ENCODE data around the gene TLR1.
"Not testable (repeated sequence)": the region's sequence is repeated elsewhere in the genome, so short reads cannot be mapped to it uniquely, and the experiment has no call there.

TLR1 gene

GRCh38 chr4:38804654-38805295 is at the start of gene TLR1:
TSS of gene TLR1 (minus strand) at chr4:38804791. CDS start at chr4:38798831, 5,960 bp downstream.
- peak; percentile 8 for DNase-seq (ENCODE audit: low spot score)

GRCh38 chr4:38846015-38846414 is 41.4 kb upstream of the TLR1 start:
- DNase-seq (ENCODE audit: low spot score), result no peak

GRCh38 chr4:38842994-38843393 is 38.4 kb upstream of the TLR1 start:
- no peak for DNase-seq (ENCODE audit: low spot score)

GRCh38 chr4:38837849-38838248 is 33.3 kb upstream of the TLR1 start:
- DNase-seq (ENCODE audit: low spot score), result no peak

- no peak for DNase-seq (ENCODE audit: low spot score)
These were observed 32.7 kb upstream of the TLR1 start for GRCh38 chr4:38837334-38837733.

- no peak for DNase-seq (ENCODE audit: low spot score)
These were observed 30.0 kb upstream of the TLR1 start for GRCh38 chr4:38834570-38834969.

GRCh38 chr4:38832624-38833528 is 28.3 kb upstream of the TLR1 start:
- DNase-seq (ENCODE audit: low spot score), result no peak

- DNase-seq (ENCODE audit: low spot score), result no peak
These were observed 27.6 kb upstream of the TLR1 start for GRCh38 chr4:38832206-38832605.

- DNase-seq (ENCODE audit: low spot score), result no peak
These were observed 27.1 kb upstream of the TLR1 start for GRCh38 chr4:38831653-38832052.

GRCh38 chr4:38829237-38829636 is 24.6 kb upstream of the TLR1 start:
- DNase-seq (ENCODE audit: low spot score), result no peak

- DNase-seq (ENCODE audit: low spot score), result no peak
These were observed 19.2 kb upstream of the TLR1 start for GRCh38 chr4:38823766-38824165.

GRCh38 chr4:38822748-38823303 is 18.2 kb upstream of the TLR1 start:
- DNase-seq (ENCODE audit: low spot score), result no peak

- no peak for DNase-seq (ENCODE audit: low spot score)
These were observed 17.1 kb upstream of the TLR1 start for GRCh38 chr4:38821739-38822138.

GRCh38 chr4:38820329-38821061 is 15.9 kb upstream of the TLR1 start:
- no peak for DNase-seq (ENCODE audit: low spot score)

GRCh38 chr4:38819569-38819968 is 15.0 kb upstream of the TLR1 start:
- no peak for DNase-seq (ENCODE audit: low spot score)

GRCh38 chr4:38818441-38818976 is 13.9 kb upstream of the TLR1 start:
- no peak for DNase-seq (ENCODE audit: low spot score)

- no peak for DNase-seq (ENCODE audit: low spot score)
These were observed 11.5 kb upstream of the TLR1 start for GRCh38 chr4:38815885-38816782.

GRCh38 chr4:38814386-38814785 is 9.8 kb upstream of the TLR1 start:
- no peak for DNase-seq (ENCODE audit: low spot score)

- DNase-seq (ENCODE audit: low spot score), result no peak
These were observed 6.7 kb upstream of the TLR1 start for GRCh38 chr4:38811297-38811696.

GRCh38 chr4:38807462-38807861 is 2.9 kb upstream of the TLR1 start:
- DNase-seq (ENCODE audit: low spot score), result not testable (repeated sequence)

- DNase-seq (ENCODE audit: low spot score), result not testable (repeated sequence)
These were observed 1.7 kb upstream of the TLR1 start for GRCh38 chr4:38806251-38806650.

Measured in SW480 (cell line).